Trophoblast cell (in vitro differentiated cells and primary cell): Measurements from ENCODE around the gene UBR2.
"Not testable (repeated sequence)": the region's sequence is repeated elsewhere in the genome, so short reads cannot be mapped to it uniquely, and the experiment has no call there.

ENCODE experiments used
- DNase-seq, 2 donors: peaks; one replicate each; pipeline ENCODE4 v3.0.0-alpha.2; 2016
- H2AFZ ChIP-seq: 2 replicates; pipeline ENCODE4 v1.6.1; 2013; ENCODE audit warnings: low read length, moderate library complexity, mild to moderate bottlenecking; ENCODE audit not compliant: insufficient read depth, poor library complexity
- H2AK5ac ChIP-seq: 2 replicates; pipeline ENCODE4 v1.6.1; 2013; ENCODE audit warnings: mild to moderate bottlenecking, low read length
- H2BK120ac ChIP-seq: 2 replicates; pipeline ENCODE4 v1.6.1; 2013; ENCODE audit warnings: low read length, mild to moderate bottlenecking, moderate library complexity; ENCODE audit not compliant: insufficient read depth, poor library complexity
- H2BK12ac ChIP-seq: 2 replicates; pipeline ENCODE4 v1.6.1; 2013; ENCODE audit warnings: mild to moderate bottlenecking, low read length, moderate library complexity
- H2BK5ac ChIP-seq: 2 replicates; pipeline ENCODE4 v1.6.1; 2013; ENCODE audit warnings: low read length, low read depth, moderate library complexity, mild to moderate bottlenecking; ENCODE audit not compliant: poor library complexity
- H3K14ac ChIP-seq: 2 replicates; pipeline ENCODE4 v1.6.1; 2013; ENCODE audit warnings: mild to moderate bottlenecking, low read length
- H3K18ac ChIP-seq: 2 replicates; pipeline ENCODE4 v1.6.1; 2013; ENCODE audit warnings: mild to moderate bottlenecking, low read length
- H3K23ac ChIP-seq: 2 replicates; pipeline ENCODE4 v1.6.1; 2013; ENCODE audit warnings: low read length
- H3K27ac ChIP-seq: 2 replicates; pipeline ENCODE4 v1.5.1; 2013; ENCODE audit warnings: low read depth, mild to moderate bottlenecking, inconsistent platforms, low read length, moderate library complexity
- H3K27me3 ChIP-seq: 2 replicates; pipeline ENCODE4 v1.6.1; 2013; ENCODE audit warnings: inconsistent platforms, mild to moderate bottlenecking, low read length, moderate library complexity; ENCODE audit not compliant: insufficient read depth
- H3K36me3 ChIP-seq, 2 experiments: 1 replicate in 1 of 2; 2 replicates in 1 of 2; pipeline ENCODE4 v1.6.1; 2013; ENCODE audit warnings: low read length in 2 of 2, mild to moderate bottlenecking in 2 of 2, moderate library complexity in 1 of 2; ENCODE audit not compliant: insufficient read depth in 2 of 2, control insufficient read depth in 1 of 2
- H3K4ac ChIP-seq: 2 replicates; pipeline ENCODE4 v1.6.1; 2013; ENCODE audit warnings: low read depth, mild to moderate bottlenecking, low read length, moderate library complexity
- H3K4me1 ChIP-seq, 2 experiments: 1 replicate in 1 of 2; 2 replicates in 1 of 2; pipeline ENCODE4 v1.6.1; 2013; ENCODE audit warnings: low read length in 2 of 2, mild to moderate bottlenecking in 2 of 2, moderate library complexity in 1 of 2; ENCODE audit not compliant: insufficient read depth in 2 of 2, control insufficient read depth in 1 of 2
- H3K4me2 ChIP-seq: 2 replicates; pipeline ENCODE4 v1.6.1; 2013; ENCODE audit warnings: inconsistent platforms, mild to moderate bottlenecking, low read length, moderate library complexity
- H3K4me3 ChIP-seq: 2 replicates; pipeline ENCODE4 v1.5.1; 2013; ENCODE audit warnings: mild to moderate bottlenecking, low read depth, low read length, inconsistent platforms
- H3K79me1 ChIP-seq: one replicate; pipeline ENCODE4 v1.6.1; 2013; ENCODE audit warnings: low read length
- H3K79me2 ChIP-seq: 2 replicates; pipeline ENCODE4 v1.6.1; 2013; ENCODE audit warnings: low read length, mild to moderate bottlenecking; ENCODE audit not compliant: control insufficient read depth, insufficient read depth, poor library complexity
- H3K9ac ChIP-seq: 2 replicates; pipeline ENCODE4 v1.6.1; 2013; ENCODE audit warnings: mild to moderate bottlenecking, low read length
- H3K9me3 ChIP-seq: 2 replicates; pipeline ENCODE4 v1.6.1; 2013; ENCODE audit warnings: low read depth, mild to moderate bottlenecking, control low read depth, inconsistent platforms, low read length; ENCODE audit not compliant: insufficient read depth
- H4K12ac ChIP-seq: 2 replicates; pipeline ENCODE4 v1.6.1; 2013; ENCODE audit warnings: low read depth, mild to moderate bottlenecking, low read length, moderate library complexity
- H4K8ac ChIP-seq: 2 replicates; pipeline ENCODE4 v1.6.1; 2013; ENCODE audit warnings: low read depth, mild to moderate bottlenecking, low read length, moderate library complexity
- H4K91ac ChIP-seq: one replicate; pipeline ENCODE4 v1.6.1; 2013; ENCODE audit warnings: low read depth, mild to moderate bottlenecking, low read length, moderate library complexity
- WGBS: extraction: QIAGEN DNeasy Blood & Tissue Kit; methylation state at CpG from one replicate; pipeline ENCODE4 v1.1.7; 2013; ENCODE audit warnings: missing lambda C conversion rate; ENCODE audit not compliant: insufficient read length, insufficient coverage; ENCODE audit errors: extremely low coverage; 5-methylcytosine and 5-hydroxymethylcytosine counted together

UBR2 gene

DNA sequence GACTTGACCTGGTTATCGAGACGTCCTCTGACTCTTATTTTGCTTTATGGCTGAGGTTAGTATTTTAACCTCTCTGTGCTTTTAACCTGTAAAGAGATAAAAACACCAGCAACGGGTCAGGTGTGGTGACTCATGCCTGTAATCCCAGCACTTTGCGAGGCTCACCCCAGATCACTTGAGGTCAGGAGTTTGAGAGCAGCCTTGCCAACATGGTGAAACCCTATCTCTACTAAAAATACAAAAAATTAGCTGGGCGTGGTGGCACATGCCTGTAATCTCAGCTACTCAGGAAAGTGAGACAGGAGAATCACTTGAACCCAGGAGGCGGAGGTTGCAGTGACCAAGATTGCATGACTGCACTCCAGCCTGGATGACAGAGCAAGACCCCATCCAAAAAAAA lies 110.5 kb downstream of the UBR2 start:
- not testable (repeated sequence) for H3K4me3 ChIP-seq, H3K4me1 ChIP-seq, H3K79me2 ChIP-seq, H4K91ac ChIP-seq, H4K8ac ChIP-seq, H2BK5ac ChIP-seq, H2BK12ac ChIP-seq, H2AFZ ChIP-seq, H2BK120ac ChIP-seq, H2AK5ac ChIP-seq, H3K9ac ChIP-seq, H3K23ac ChIP-seq, H3K9me3 ChIP-seq, H3K79me1 ChIP-seq, H3K18ac ChIP-seq, H3K4me2 ChIP-seq, H4K12ac ChIP-seq, H3K27me3 ChIP-seq, H3K4ac ChIP-seq, H3K27ac ChIP-seq, H3K14ac ChIP-seq, DNase-seq
- no CpG with 5 or more reads among the region's 6 CpGs for WGBS
- peaks cover 22 to 41% of the 10 kb centered on the region in 2 experiments for H3K36me3 ChIP-seq

DNA sequence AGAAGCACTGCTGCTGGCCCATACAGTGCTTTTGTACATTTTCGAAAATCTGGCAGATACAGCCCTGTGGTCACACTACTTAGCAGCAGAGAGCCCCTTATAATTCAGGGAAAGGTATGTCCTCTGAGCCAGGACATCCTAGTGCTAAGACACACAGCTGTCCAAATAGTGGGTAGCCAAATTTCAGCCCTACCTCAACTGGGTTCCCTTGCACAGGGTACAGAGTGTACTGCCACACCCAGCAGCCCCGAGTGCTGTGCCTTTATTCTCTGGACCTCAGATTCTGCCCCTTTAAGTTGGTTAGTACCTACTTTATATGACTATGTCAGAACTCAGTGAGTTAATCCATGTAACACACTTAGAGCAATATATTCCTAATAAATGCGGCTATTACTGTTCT lies 111.0 kb downstream of the UBR2 start:
- Histone ChIP-seq H2AK5ac (no peak overlapping the region), H4K8ac (no peak overlapping the region), H3K27me3 (no peaks in the 10 kb centered on the region), H3K23ac (no peak overlapping the region), H4K12ac (no peak overlapping the region), H3K79me1 (no peaks in the 10 kb centered on the region), H2AFZ (no peak overlapping the region), H2BK5ac (no peak overlapping the region), H3K9me3 (no peaks in the 10 kb centered on the region), H3K4me1 (no peaks in the 10 kb centered on the region), H3K4ac (no peak overlapping the region), H3K4me2 (no peak overlapping the region), H2BK120ac (no peak overlapping the region), H3K9ac (no peak overlapping the region), H3K27ac (no peak overlapping the region), H3K18ac (no peak overlapping the region), H3K79me2 (no peaks in the 10 kb centered on the region), H3K4me3 (no peak overlapping the region), H3K36me3 (peaks cover 20 to 38% of the 10 kb centered on the region in 2 experiments), H3K14ac (no peak overlapping the region), H4K91ac (no peak overlapping the region), H2BK12ac (no peak overlapping the region)
- DNase-seq: no peak
- WGBS: no CpG with 5 or more reads among the region's 3 CpGs

DNA sequence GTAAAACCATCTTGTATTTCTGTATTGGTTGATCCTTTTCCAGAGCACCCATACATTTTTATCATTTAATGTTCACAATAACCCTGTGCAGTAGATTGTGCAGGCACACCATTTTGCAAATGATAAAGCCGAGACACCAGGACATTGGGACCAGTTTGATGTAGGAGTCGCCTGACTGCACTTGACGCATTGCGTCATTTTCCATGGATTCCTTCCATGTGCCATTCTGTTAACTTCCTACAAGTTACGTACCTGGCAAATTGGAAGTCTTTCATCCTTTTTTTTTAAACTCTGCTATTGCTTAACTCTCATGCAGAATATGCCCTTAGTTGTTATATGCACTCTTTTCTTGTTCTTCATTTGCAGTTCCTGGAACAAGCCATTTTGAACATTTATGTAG lies 115.5 kb downstream of the UBR2 start:
- Histone ChIP-seq H3K4ac (no peak overlapping the region), H4K12ac (no peak overlapping the region), H3K27ac (no peak overlapping the region), H3K9ac (no peak overlapping the region), H3K27me3 (no peaks in the 10 kb centered on the region), H2BK12ac (no peak overlapping the region), H3K36me3 (peaks cover 24 to 35% of the 10 kb centered on the region in 2 experiments), H2BK5ac (no peak overlapping the region), H2BK120ac (no peak overlapping the region), H3K18ac (no peak overlapping the region), H2AK5ac (no peak overlapping the region), H3K4me3 (no peak overlapping the region), H3K4me1 (no peaks in the 10 kb centered on the region), H3K79me2 (no peaks in the 10 kb centered on the region), H2AFZ (no peak overlapping the region), H4K8ac (no peak overlapping the region), H3K4me2 (no peak overlapping the region), H3K79me1 (no peaks in the 10 kb centered on the region), H3K9me3 (no peaks in the 10 kb centered on the region), H3K14ac (no peak overlapping the region), H4K91ac (no peak overlapping the region), H3K23ac (no peak overlapping the region)
- no CpG with 5 or more reads among the region's 5 CpGs for WGBS
- DNase-seq: no peak

DNA sequence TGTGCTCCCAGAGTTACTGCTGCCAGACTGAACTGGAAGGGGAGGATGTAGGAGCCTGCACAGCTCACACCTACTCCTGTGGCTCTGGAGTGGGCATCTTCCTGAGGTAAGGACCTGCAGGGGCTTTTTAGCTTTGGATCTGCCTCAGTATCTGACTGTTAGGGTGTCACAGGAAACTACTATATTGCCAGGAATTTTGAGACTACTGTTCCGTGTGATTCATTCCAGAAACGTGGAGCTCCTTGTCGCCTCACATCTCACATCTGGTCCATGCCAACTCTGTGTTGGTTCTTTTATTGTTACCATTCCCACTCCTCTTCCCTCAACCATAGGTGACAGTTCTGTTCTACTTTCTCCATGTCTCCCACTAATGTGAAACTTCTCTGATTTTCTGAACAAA lies 124.5 kb downstream of the UBR2 start:
- H3K18ac ChIP-seq: no peak overlapping the region
- WGBS: no CpG with 5 or more reads among the region's 3 CpGs
- no peaks in the 10 kb centered on the region for H3K4me1 ChIP-seq
- no peaks in the 10 kb centered on the region for H3K27me3 ChIP-seq
- H2BK12ac ChIP-seq: no peak overlapping the region
- H4K12ac ChIP-seq: no peak overlapping the region
- H3K14ac ChIP-seq: no peak overlapping the region
- H3K79me1 ChIP-seq: no peaks in the 10 kb centered on the region
- no peak for DNase-seq
- H3K9me3 ChIP-seq: no peaks in the 10 kb centered on the region
- no peak overlapping the region for H2BK5ac ChIP-seq
- no peak overlapping the region for H3K4me3 ChIP-seq
- no peak overlapping the region for H3K27ac ChIP-seq
- no peak overlapping the region for H3K4me2 ChIP-seq
- no peak overlapping the region for H2BK120ac ChIP-seq
- H4K8ac ChIP-seq: no peak overlapping the region
- H2AK5ac ChIP-seq: no peak overlapping the region
- no peak overlapping the region for H4K91ac ChIP-seq
- H2AFZ ChIP-seq: no peak overlapping the region
- no peak overlapping the region for H3K9ac ChIP-seq
- no peak overlapping the region for H3K23ac ChIP-seq
- peaks cover 36 to 37% of the 10 kb centered on the region in 2 experiments for H3K36me3 ChIP-seq
- no peaks in the 10 kb centered on the region for H3K79me2 ChIP-seq
- H3K4ac ChIP-seq: no peak overlapping the region
